HG02798 (cell line): ENCODE results near the gene NCS1.

Experiments
- ATAC-seq: cut with Tn5 transposase; IDR thresholded peaks from one replicate; pipeline ENCODE4 v1.9.1; 2021; ENCODE audit warnings: mild to moderate bottlenecking; ENCODE audit not compliant: unreplicated experiment, poor library complexity

Gene NCS1

GRCh38 chr9:130174025-130174424 is 1.8 kb downstream of the NCS1 start:
- ATAC-seq: no peak

DNA sequence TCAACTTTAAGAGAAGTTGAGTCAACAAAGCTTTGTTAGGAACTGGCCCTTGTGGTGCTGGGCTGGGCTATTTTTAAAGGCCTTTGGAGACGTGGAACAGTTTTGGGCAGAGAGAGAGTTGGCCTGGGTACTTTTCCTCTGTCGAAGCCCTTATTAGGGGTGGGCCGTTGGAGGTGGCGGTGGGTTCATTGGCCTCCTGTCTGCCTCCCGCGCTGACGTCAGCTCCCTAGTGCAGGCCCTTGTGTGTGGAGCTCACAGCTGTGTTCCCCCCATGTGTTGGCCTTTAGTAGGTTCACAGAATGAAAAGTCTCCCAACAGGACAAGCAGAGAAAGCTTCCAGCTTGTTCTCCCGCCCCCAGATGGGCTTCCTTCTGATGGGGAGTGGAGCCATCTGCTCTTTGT is 2.7 kb downstream of the NCS1 start:
- ATAC-seq: no peak

- ATAC-seq: no peak
These were observed 3.2 kb downstream of the NCS1 start for GRCh38 chr9:130175355-130175754.

- ATAC-seq: no peak
These were observed 4.6 kb downstream of the NCS1 start for GRCh38 chr9:130176760-130177159.

GRCh38 chr9:130177898-130178805 is 5.9 kb downstream of the NCS1 start:
- ATAC-seq: no peak

GRCh38 chr9:130179331-130179907 is 7.2 kb downstream of the NCS1 start:
- ATAC-seq: no peak

DNA sequence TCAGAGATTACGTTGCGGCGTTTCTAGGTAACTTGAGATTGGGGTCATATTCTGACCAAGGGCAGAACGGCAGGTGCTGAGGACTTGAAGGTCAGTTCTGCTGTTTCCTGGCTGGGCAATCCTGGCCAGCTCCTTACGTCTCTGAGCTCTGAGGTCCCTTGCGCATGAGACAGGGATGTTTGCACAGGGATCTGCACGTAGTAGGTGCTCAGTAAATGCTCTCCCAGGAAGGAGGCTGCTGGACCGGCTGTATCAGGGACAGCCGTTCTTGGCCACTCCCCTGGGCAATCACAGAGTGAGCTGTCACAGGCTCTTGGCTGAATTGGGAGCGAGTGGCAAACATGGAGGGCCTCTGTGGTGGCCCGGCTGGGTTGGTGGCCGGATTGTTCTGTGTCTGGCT is 8.3 kb downstream of the NCS1 start:
- ATAC-seq: no peak

DNA sequence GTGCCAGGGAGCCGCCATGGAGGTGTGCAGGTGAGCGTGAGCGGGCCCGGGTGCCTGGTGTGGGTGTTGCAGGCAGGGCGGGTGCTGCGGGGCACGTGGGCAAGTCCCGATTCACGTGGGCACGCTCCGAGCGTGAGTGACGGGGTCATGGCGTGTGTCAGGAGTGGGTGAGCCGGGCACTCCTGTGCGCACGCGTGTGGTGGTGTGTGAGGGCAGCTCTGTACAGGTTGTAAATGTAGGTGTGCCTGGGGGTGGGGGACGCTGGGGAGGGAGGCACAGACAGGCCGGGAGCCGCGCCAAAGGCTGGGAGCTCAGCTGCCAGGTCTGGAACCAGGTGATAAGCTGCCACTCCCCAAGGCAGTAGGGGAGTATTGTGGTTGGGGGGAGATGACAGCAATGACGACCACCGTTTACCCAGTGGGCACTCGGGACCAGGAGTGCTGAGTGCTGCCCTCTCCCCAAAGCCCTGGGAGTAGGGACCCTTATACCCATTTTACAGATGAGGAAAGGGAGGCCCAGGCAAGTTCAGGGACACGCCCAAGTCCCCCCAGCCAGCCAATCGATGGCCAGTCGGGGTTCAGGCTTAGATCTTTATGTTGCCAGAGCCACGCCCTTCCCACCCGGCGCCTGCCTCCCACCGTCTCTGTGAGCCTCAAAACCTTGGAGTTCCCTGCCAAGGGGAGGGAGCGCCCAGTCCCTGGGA is 9.6 kb downstream of the NCS1 start:
- no peak for ATAC-seq

DNA sequence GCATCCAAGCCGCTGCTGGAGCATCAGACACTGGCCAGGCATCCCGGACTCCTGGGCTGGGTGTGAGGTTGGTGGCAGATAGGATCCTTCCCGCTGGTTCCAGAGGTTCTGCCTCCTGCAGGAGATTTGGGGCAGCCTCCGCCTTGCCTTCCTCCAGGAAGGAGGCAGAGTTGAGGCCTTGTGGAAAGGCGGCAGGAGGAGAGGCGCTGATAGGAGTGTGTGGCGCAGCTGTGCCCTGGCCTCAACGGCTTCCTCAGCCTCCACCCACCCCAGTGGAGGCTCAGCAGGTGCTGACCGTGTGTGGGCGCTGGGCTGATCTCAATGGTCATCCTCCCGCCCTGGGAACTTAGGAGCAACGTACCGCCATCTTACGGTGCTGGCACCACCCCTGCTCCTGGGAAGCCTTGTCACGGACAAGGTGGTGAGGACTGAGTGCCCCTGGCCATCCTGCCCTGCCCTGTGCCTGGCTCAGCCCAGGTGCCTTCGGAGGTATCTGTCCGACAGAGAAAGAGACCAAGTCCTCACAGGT is 10.2 kb downstream of the NCS1 start:
- ATAC-seq: no peak

DNA sequence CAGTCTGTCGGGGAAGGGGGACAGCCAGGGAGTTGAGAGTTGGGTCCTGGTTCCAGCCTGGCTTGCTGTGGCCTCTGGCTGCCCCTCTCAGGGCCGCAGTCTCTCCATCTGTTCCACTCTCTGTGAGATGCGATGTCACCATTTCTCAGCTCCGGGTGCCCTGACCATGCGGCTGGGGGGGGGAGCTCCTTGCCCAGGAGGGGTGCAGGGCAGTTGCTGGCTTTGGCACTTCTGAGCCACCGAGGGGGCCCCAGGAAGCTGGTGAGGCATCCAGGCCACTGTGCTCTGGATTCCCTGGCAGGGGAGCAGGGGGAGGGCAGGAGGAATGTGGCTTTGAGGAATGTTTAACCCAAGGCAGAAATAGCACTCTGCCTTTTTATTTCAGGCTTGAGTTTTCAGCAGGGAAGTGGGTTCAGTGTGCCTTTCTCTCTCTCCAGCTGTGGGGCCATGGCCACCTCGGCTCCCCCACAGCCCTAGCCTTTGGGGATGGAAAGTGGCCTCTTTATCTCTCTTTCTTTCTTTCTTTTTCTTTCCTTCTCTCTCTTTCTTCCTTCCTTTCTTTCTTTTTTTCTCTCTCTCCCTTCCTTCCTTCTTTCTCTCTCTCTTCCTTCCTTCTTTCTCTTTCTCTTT is 11.0 kb downstream of the NCS1 start:
- ATAC-seq: no peak

GRCh38 chr9:130185017-130185416 is 12.8 kb downstream of the NCS1 start:
- ATAC-seq: no peak

- ATAC-seq: no peak
These were observed 13.4 kb downstream of the NCS1 start for GRCh38 chr9:130185490-130186031.

DNA sequence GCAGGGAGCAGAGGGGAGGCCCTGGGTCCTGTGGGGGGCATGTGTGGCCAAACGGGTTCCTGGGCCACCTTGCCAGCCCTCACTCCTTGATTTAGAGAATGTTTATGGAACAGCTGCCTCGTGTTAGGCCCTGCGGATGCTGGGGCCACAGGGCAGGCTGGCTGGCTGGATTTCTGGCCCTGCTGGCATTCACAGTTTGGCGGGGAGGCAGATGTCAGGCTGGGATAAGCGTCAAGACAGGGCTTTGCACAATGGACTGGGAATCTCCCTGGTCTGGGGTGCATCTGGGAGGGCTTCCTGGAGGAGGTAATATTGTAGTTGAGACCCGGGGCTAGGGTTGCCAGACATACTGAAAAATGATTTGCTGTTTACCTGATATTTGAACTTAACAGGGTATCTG is 13.8 kb downstream of the NCS1 start:
- no peak for ATAC-seq

GRCh38 chr9:130186839-130187522 is 14.8 kb downstream of the NCS1 start:
- ATAC-seq: no peak

DNA sequence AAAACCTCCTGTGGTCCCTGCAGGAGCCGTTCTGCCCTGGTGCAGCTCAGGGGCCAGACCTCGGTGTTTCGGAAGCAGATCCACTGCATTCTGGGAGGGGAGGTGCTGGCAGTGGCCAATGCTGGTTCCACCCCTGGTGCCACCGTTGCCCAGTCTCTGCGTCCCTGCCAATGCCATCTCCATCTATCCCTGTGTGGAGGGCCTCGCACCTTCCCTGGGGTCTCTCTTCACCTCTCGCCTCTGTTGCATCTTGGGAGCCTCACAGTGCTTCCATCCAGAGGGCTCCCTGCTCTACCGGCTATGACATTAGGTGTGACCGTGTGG is 15.3 kb downstream of the NCS1 start:
- no peak for ATAC-seq

DNA sequence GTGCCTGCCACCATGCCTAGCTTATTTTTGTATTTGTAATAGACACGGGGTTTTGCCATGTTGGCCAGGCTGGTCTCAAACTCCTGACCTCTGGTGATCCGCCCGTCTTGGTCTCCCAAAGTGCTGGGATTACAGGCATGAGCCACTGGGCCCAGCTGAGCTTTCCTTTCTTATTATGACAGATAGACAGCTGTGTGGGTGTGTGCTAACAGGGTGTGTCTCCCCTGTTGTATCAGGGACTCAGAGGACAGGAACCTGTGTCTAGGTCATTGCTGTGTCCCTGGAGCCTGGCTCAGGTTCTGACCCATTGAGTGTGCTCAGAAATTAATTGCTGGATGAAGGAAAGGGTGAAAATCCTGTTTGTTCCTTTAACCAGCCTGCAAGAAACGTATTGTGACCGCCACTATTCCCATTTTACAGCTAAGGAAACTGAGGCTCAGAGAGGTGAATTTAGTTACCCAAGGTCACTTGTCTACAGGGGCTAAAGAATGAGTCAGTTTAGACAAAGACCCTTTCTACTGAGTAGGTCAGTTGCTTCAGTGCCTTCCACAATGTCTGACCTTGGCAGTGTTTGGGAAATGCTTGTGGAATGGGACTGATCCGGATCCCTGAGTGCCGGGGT is 16.8 kb downstream of the NCS1 start:
- no peak for ATAC-seq

- ATAC-seq: no peak
These were observed 17.6 kb downstream of the NCS1 start for GRCh38 chr9:130189840-130190239.

- ATAC-seq: no peak
These were observed 19.0 kb downstream of the NCS1 start for GRCh38 chr9:130191068-130191748.

DNA sequence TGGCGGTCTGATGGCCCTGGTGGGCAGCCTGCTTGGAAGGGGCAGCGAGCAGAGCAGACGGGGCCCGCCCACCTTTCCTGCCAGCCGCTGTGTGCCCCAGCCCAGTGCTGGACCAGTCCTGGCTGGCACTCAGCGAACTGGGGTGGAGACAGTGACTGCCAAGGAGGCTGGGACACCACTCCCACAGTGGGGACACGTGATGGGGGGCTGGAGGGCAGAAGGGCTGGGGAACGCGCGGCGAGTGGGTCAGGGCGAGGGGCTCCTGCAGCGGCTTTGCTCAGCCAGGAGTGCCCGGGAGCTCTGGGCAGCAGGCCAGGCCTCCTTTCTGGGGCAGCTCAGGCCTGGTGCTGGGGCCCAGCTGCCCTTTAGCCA is 19.5 kb downstream of the NCS1 start:
- ATAC-seq: no peak
